Stimulated activated CD8-positive, alpha-beta memory T cell treated with anti-CD3 and anti-CD28 coated beads, Interleukin-7, amount 100 ng/mL, for 48 hours (primary cell): Measurements from ENCODE around the gene SECTM1.

ENCODE experiments used
- DNase-seq, 2 donors: peaks; one replicate each; pipeline ENCODE4 v3.0.0-alpha.2; 2020; ENCODE audit warnings: low read depth in 1 of 2; ENCODE audit errors: extremely low read depth in 1 of 2

Gene SECTM1

DNA sequence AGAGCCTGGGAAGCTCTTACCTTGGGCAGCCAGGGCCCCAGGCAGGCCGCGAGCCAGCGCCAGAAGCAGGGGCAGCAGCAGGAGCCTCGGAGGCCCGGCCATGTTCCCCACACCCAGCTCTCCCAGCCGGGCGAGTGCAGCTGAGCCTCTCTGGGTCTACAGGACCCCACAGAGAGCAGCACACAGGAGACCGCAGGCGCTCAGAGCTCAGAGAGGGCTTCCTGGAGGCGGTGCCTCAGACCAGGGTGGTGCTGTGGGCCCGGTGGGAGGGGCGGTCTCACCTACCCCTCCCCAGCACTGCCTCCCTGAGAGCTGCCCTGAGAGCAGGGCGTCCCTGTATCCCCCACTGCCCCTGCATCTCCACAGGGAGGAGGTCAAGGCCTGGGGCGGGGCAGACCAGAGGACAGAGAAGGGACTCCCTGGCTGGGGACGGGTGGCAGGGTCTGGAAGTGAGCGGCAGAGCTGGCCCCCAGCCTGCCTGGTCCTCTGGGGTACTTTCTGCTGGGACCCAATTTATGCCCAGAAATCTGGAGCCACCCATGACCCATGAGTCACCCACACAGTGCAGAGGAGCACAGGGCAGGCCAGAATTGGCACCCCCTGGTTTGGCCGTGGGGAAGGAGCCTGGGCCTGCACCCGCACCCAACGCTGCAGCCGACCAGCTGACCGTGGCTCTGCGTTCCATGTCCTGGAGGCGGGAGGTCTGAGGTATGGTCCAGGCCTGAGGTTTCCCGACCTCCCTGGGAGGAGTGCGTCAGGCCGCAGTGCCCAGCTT, 16.0 kb downstream of the SECTM1 start, which contains the start of gene CD7:
Gene CD7 (minus strand): TSS at position 215 of the 775 bp plus-strand sequence. CDS start 113 bp downstream, at position 102.
- peak in 1 of 2 donors; percentile 78 for DNase-seq

DNA sequence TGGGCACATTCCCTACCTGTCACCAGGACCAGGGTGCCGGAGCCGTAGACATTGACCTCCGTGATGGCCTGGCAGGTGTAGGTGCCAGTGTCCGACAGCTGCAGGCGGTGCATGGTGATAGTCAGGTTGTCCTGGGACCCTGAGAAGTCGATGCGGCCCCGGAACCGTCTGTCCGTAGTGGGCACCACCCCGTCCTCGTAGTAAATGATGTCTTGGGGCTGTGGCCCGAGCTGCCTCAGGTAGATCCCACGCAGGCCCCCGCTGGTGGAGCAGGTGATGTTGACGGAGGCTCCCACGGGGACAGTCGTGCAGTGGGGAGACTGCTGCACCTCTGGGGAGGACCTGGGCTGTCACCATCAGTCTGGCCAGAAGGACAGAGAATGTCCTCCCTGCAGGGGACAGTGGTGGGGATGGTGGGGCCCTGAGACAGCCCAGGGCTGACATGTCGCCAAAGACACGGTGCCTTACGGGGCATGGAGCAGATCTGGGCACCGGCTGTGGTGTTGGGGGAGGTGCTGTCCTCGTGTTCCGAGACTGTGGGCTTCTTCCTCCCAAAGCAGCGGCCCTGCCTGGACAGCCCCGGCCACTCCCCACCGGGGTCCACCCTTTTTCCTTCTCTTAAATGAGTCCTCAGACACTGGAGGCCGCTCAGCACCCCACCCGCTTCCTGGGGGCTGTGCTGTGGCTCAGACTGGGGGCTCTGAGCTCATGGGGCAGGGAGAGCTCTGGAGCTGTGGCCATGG, 16.7 kb downstream of the SECTM1 start:
- DNase-seq: no peak

DNA sequence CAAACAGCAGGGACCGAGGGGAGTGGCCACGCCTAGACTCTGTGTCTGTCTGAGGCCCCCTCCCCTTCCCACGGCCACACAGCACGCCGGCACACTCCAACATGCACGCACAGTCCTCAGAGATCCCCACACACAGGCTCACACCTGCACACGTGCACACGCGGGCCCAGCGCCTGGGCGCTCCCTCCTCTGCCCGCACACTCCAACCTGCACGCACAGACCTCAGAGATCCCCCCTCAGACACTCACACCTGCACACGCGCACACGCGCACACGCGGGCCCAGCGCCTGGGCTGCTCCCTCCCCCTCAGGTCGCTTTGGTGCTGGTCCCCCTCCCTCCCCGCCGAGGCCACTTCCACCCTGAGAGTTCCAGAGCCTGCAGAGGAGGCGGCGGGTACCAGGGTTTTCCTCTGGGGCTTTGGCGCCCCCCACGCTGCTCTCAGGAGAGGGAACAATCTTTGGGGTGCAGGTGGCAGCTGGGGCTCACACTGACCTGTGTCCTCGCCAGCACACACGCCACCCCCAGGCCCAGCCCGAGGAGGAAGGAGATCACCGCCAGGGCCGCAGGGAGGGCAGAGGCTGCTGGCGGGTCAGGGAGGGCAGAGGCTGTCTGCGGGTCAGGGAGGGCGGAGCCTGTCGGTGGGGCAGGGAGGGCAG, 17.7 kb downstream of the SECTM1 start:
- no peak for DNase-seq

DNA sequence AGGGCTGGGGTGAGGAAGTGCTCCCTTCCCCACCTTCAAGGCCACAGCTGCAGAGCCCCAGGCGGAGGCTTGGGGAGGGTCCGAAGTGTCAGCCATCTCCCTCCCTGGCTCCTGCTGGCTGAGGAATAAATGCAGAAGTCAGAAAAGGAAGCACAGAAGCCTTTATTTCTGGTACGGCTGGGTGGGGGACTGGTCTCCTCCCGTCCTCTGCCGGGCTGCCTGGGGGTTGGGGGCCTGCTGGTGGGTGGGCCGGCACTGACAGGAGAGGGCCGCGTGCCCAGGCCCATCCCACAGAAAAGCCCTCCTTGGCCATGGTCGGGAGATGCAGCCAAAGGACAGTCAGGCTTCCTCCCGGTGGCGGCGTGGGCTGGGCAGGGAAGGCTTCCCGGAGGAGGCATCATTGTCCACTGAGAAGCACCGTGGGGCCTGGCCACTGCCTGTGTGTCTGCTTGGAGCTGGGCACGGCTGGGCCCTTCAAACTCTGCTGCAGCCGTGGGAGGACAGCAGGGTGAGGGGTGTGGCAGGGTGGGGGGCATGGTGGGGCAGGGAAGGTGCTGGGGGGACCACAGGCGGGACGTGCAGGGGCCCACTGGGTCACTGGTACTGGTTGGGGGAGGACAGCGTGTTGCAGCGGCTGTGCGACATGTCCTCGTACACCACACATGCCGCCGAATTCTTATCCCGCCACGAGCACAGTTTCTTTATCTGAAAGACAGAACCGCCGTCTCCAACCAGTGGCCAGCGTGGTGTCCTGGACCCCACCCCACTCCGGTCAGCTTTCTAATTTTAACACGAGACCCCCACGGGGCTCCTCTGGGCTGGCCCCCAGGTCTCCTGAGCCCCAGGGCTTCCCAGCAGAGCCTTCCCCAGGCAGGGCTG, 18.6 kb downstream of the SECTM1 start:
- DNase-seq: no peak

DNA sequence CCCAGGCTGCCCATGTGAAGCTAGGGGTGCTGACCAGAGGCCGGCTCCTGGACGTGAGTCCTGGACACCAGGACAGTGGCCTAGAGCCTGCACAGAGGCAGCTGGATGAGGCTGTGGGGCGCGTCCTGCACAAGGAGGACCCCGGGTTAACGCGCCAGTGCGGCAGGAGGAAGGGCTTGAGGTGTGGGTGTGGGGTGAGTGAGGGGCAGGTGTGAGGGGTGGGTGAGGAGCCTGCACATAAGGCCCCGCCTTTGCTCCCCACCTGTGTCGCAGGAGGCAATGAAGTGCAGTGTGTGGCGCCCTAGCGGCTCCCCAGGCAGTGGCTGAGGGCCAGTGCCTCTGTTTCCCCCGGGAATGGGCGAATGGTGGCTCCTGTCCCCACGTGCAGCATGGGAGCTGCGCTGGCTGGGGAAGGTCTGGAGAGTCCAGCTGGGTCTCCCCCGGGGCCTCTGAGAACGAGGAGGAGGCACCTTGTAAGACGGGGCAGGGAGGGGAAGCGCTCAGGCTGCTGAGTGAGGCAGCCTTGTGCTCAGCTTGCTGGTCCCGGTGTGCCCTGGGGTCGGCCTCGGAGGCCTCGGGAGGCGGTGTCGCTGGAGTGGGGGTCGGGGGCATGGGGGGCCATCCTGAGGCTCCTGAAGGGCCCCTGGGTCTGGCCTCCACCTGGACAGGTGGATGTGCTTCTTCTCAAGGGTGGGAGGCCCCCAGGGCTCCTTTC, 19.4 kb downstream of the SECTM1 start:
- no peak for DNase-seq

DNA sequence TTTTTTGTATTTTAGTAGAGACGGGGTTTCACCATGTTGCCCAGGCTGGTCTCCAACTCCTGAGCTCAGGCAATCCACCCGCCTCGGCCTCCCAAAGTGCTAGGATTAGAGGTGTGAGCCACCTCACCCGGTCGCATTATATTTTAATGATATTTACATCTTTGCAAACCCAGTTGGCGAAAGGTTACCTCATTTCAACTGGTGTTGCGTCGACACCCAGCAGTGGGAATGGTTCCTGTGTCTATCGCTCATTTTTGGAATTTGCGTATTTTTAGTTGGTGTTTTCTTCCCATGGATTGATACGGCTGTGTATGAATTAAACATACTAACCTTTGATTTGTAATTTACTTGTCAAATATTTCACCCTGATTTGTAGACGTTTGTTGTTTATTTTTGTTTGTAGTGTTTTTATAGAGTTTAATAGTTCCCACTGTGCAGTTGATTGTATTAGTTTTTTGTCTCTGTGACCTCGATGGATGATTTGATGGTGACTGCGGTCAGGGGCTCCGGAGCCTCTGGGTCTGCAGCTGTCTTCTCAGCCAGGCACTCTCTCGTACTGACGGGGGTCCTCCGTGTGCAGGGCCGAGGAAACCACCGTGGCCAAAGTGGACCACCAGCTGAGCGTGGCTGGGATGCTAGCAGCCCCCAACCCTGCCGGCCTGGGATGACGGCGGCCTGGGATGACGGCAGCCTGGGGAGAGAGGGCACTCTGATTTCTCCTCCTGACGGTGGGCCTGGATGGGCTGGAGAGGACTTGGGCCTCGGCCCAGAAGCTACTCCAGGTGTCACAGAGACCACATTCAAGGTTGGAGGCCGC, 20.2 kb downstream of the SECTM1 start:
- DNase-seq: no peak

DNA sequence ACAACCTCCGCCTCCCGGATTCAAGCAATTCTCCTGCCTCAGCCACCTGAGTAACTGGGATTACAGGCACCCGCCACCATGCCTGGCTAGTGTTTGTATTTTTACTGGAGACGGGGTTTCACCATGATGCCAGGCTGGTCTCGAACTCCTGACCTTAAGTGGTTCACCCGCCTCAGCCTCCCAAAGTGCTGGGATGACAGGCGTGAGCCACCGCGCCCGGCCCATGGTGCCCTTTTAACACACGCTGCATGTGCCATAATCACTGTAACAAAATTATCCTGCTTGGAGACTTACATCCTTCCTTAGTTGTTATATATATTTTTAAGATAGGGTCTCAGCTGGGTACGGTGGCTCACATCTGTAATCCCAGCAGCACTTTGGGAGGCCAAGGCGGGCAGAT, 21.6 kb downstream of the SECTM1 start:
- DNase-seq: no peak

DNA sequence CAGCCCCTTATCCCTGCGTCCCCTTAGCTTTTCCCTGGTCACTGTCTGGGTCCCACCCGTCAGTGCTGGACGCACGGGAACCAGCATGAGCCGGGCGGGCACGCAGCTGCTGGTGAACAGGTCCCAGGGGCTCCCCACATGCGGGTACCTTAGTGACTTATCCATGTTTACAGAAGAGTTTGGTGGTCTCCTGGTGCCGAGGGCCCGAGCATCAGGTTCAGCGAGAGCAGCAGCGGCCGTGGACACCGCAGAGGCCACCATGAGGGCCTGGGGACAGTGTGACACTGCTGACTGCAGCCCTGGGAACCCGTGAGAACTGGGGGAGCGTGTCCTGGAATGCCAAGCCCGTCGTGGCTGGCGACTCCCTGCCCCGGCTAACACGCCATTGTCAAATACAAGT, 22.7 kb downstream of the SECTM1 start:
- no peak for DNase-seq

DNA sequence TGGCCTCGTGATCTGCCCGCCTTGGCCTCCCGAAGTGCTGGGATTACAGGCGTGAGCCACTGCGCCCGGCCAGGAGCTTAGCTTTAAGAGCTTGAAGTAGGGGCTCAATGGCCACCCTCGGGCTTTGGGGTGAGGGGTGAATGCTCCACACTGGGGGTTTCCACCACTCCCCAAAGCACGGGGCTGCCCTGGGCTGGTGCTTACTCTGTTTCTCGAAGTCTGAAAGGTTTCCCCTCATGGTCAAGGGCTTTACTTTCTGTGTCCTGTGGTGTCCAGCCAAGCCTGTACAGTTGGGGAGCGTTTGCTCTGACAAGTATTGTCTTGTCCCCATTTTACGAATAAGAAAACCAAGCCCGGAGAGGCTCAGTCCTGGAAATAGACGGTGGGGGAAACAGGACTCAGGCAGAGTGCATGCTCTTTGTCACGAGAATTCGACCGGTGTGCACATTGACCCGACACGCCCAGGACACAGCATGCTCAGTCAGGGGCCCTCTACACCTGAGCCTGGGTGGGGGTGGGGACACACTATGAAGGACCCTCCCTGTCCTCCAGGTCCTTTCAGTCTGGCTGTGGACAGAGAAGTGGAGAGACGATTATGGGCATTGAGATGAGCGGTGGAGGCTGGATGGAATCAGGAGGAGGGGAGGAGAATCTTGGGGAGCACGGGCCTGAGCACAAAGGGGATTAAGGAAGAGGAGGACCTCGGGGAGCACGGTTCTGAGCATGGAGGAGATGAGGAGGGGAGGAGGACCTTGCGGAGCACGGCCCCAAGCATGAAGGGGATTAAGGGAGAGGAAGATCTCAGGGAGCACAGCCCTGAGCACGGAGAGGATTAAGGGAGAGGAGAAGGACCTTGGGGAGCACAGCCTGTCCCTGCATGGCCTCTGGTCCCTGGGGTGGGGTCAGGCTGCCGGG, 23.7 kb downstream of the SECTM1 start:
- no peak for DNase-seq

DNA sequence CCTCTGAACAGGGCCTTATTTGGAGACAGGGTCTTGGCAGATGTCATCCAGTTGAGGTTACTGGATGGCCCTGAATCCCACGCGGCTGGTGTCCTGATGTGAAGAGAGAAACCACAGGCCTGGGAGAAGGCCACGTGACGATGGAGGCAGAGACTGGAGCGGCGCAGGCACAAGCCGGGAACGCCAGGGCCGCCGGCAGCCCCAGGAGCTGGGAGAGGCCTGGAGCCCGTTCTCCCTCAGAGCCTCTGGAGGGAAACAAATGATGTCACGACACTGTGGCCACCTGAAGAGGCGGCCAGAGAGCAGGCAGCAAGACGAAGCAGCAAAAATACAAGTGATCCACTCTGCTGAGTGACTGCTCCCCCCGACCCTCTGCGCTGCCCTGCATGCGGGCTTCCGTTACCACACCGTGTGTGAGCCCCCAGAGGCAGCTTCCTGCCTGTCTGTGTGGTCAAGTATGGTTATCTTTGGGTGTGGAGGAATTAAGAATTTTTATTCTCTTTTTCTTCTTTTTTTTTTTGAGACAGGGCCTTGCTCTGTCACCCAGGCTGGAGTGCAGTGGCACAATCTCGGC, 27.8 kb downstream of the SECTM1 start:
- no peak for DNase-seq

DNA sequence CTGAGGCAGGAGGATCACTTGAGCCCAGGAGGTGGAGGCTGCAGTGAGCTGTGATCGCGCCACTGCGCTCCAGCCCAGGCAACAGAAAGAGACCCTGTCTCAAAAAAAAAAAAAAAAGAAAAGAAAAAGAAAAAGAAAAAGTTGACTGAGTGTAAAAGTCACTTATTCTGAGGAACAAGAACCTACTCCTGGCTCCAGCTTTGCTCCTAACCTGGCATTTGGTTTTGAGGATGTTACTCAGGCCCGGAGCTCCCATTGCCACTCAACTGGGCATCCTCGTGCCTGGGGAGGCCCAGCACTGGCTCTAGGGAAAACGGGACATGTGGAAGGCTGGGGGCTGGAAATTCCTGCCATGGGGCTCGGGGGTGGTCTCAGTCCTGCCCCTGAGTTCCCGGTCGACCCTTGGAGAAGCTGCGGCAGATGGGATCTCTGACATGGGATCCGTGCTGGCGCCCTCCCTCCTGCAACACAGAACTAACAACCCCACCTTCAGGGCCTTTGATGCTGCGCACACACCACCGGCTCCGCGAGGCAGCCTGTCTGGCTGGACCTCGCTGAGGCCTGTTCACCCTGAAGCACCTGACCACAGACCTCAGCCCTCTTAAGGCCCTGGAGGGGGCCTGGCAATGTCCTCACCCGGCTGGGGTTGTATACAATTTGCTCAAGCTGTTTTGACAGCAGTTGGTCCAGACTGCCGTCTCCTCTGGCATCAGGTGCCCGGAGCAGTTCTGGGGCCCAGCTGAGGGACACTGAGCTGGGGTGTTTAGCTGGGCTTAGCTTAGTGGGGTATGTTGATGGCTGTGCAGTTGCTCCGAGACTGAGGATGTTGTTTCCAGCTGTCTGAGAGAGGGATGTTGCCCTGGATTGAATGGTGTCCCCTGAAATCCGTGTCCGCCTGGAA, 28.5 kb downstream of the SECTM1 start:
- DNase-seq: no peak

DNA sequence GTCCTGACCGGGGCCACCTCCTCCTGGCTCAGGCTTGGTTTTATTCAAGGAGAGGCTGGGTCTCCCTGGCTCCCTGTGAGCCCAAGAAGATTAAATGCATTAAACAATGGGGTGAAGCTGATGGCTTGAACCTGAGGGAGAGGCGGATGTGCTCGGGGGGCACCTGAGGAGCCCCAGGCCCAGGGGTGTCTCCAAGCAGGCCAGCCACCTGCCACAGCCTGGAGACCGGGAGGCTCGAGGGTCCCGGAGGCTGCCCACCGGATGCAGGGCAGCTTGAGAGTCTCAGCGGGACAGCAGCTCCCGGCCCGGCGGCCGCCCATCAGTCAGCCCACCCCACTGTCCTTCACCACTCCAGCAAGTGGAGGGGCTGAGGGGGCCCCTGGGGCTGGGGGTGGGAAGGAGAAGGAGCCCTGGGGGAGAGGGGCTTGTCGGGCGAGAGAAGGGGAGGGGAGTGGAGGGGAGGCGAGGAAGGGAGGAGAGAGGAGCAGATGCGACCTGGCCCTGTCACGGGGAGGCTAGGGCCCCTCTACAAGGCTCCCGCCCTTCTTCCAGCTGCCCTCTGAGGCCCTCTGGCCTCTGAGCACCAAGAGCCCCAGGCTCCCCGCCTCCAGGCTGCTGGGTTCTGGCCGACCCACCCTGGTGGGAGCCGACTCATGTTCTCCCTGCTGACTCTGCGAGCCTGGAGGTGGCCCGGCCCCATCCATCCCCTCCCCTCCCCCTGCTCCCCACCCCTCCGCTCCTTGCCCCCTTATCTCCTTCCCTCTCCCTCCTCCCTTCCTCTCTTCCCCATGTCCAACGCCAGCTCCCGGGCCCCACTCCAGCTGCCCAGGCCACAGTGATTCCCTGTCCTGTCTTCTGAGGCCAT, 29.4 kb downstream of the SECTM1 start:
- no peak for DNase-seq

DNA sequence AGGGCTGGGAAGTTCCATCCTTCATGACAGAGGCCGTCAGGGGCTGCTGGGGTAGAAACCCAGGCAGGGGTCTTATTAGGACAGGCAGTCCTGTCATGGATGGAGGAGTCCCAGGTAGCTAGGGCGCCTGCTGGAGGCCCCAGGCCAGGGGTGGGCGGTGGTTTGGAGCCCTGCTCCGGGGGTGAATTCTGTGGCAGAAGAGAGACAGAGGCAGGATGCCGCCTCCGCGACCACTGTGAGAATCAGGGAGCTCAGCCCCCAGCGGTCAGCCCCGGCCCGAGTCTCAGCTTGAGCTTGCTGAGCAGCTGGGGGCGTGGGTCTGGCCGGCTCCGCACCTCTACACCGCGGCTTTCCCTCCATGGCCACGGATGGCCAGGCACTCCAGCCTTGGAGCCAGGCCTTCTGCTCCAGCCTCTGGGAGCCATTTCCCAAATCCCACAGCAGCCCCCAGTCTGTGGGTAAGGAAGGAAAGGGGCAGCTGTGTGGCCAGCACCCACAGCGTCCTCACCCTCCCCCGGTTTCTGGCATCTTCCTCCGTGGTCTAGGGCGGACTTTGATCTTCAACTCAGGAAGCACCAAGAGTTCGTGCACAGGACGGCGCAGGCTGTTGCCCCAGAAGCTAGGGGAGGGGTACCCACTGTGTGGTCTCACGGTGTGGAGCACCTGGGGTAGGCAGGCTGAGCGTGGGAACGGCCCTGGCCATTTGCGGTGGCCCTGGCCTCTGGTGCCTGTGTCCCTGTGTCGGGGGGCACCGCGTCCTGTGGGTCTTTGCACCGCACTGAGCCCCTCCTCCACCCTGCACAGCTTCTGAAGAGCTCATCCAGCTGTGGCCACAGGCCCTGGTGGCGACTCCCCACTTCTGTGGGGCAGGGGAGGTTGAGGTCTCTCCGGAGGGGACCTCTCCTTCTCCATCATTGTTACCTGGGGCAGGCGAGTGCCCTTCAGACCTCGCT, 30.3 kb downstream of the SECTM1 start:
- no peak for DNase-seq

DNA sequence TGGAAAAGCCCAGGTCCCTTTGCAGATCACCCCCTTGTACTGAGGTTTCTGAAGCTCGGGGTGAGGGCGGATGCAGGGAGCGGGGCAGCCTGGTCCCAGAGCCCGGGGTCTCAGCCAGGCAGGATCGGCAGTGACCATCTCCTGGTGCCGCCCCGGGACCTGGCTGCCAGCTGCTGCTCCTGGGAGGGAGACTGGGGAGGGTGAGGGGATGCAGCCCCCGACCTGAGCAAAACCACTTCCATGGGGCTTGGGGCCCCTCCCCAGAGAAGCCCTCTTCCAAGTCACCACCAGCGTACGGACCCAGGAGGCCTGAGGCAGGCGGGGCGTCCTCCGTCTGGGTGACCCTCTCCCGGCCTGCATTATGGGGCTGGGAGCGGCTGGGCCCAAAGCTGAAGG, 31.0 kb downstream of the SECTM1 start:
- DNase-seq: no peak
